Measurements from ENCODE around the gene TRMT6.

DNA sequence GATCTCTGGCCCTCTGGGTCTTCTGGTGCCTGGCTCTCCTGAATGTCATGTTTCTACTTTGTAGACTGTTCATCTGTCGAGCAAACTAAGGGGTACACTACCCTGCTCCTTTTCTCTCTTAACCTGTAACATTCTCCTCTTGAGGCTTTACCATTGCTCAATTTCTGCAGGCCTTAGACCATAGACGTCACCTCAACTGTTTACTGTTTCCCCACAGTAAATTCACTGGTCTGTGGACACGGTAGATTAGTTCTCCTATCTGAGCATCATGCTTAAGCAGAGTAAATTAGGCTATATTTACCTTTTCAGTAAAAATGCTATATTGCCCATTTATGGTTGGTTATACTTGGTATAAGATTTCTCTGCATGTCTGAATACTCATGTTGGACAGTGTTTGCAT is 40.6 kb upstream of the TRMT6 start:
- TF ChIP-seq CTCF (conservative IDR thresholded peaks at IDR 0.05 in 1 of 2, IDR thresholded peaks at IDR 0.05 in 1 of 2; ENCODE audit: low read depth in 1 of 2, low read length in 2 of 2) (no peak), EZH2 (IDR thresholded peaks at IDR 0.05; ENCODE audit: low read length, missing control alignments) (no peak)

All from fibroblast of lung (primary cell).